ENCODE measurements around the gene TUBG1. TPM values are rescaled to one million over a fixed set of nuclear protein-coding genes. Genes with fewer than 3 reads are reported as not detected.

The TUBG1 gene
- total RNA-seq, 1 donor from 2014 or later, result 29.2 TPM

DNA sequence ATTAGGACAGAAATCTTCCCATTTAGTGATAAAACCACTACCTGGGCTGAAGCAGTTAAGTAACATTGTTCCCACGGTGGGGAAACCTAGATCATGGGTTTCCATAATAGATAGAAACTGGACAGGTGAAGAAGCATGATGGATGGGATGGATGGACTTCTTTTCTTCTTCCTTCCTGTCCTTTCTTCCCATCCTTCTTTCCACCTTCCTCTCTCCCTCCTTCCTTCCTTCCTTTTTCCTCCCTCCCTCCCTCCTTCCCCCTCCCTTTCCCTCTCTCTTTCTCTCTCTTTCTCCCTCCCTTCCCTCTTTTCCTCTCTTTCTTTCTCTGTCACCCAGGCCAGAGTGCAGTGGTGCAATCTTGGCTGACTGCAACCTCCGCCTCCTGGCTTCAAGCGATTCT is 35.0 kb upstream of the TUBG1 start:
- intact Hi-C loops (cut with DNase I), result no loop called here
- Histone ChIP-seq H3K27me3 (no peaks in the 10 kb centered on the region), H3K4me1 (peaks cover 15% of the 10 kb centered on the region), H3K27ac (no peak overlapping the region), H3K36me3 (peaks cover 59% of the 10 kb centered on the region), H3K9me3 (no peaks in the 10 kb centered on the region), H3K4me3 (no peak overlapping the region)
- TF ChIP-seq, protein P1, sequence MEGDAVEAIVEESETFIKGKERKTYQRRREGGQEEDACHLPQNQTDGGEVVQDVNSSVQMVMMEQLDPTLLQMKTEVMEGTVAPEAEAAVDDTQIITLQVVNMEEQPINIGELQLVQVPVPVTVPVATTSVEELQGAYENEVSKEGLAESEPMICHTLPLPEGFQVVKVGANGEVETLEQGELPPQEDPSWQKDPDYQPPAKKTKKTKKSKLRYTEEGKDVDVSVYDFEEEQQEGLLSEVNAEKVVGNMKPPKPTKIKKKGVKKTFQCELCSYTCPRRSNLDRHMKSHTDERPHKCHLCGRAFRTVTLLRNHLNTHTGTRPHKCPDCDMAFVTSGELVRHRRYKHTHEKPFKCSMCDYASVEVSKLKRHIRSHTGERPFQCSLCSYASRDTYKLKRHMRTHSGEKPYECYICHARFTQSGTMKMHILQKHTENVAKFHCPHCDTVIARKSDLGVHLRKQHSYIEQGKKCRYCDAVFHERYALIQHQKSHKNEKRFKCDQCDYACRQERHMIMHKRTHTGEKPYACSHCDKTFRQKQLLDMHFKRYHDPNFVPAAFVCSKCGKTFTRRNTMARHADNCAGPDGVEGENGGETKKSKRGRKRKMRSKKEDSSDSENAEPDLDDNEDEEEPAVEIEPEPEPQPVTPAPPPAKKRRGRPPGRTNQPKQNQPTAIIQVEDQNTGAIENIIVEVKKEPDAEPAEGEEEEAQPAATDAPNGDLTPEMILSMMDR (IDR thresholded peaks at IDR 0.05), result no peak
- DNase-seq (no peak), ATAC-seq (no peak)

DNA sequence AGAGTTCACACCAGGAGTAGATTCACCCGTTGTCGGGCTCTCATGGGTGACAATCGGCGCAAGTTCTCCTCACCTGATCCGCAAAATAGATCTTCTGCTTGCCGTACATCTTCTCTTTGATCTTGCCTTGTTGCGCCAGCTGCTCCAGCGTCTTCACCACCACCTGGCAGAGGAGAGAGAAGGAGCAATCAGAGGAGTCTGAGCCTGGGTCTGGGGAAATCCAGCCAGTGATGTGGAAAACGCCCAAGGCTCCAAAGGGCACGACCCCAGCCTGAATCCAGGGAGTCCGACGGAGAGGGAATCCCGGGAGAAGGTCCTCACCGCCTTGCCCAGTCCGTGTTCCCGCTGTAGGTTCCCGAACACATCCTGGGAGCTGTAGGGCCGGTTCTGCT is 32.3 kb upstream of the TUBG1 start:
- DNase-seq (no peak), ATAC-seq (no peak)
- TF ChIP-seq, protein P1 (IDR thresholded peaks at IDR 0.05), result no peak
- peaks cover 8% of the 10 kb centered on the region for H3K4me1 ChIP-seq
- intact Hi-C loops (cut with DNase I), result no loop called here
- H3K9me3 ChIP-seq, result no peaks in the 10 kb centered on the region
- H3K36me3 ChIP-seq, result peaks cover 59% of the 10 kb centered on the region
- peak overlapping the region; percentile 62 for H3K4me3 ChIP-seq
- no peaks in the 10 kb centered on the region for H3K27me3 ChIP-seq
- H3K27ac ChIP-seq, result peak overlapping the region; percentile 86

DNA sequence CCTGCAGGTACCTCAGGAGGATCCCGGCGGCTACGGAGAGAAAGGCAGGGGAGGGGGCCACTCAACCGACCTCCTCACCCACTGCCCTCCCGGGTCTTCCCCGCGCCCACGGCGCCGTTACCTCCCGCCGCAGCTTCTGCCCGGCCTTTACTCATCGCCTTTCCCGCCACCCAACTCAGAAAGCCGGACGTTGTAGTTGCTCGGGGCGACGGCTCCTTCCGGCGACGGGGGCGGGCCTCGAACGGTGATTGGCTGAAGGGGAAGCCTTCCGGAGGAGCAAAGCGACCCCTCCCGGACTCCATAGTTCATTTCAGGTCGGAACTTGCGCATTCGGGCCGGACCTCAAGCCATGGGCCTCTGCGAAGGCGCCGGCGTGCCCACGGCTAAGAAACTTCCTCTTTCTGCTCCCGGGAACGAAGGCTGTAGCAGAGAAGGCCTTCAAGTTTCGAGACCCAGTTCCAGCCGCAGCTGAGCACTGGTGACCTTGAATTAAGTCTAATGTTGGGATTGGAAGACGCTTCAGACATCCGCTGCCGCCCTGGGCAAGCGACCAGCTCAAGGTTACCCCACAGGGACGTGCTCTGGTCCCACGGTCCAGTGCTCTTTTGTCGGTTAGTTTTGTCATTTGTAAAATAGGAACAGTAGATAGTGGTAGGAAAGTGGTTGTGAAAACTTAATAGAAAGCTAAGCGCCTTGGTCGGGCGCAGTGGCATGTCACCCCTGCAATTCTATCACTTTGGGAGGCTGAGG is 31.8 kb upstream of the TUBG1 start, which contains the start of gene PSMC3IP:
TSS of gene PSMC3IP (minus strand) at position 198 of the 750 bp plus-strand sequence. CDS start at position 155, 43 bp downstream.
- DNase-seq, result peak; percentile 98
- Histone ChIP-seq H3K4me3 (peak within 1 kb of the TSS; percentile 62), H3K9me3 (no peaks in the 10 kb centered on the region), H3K4me1 (peaks cover 8% of the 10 kb centered on the region), H3K27me3 (no peaks in the 10 kb centered on the region), H3K27ac (peak within 1 kb of the TSS; percentile 86), H3K36me3 (peaks cover 59% of the 10 kb centered on the region)
- TF ChIP-seq, protein P1 (IDR thresholded peaks at IDR 0.05), result peak; percentile 37
- intact Hi-C loops (cut with DNase I), result loop anchor here (2.0 kb wide), 1 partner anchor 99 kb away; the partner anchor contains the start of gene PLEKHH3
- ATAC-seq, result peak; percentile 97

DNA sequence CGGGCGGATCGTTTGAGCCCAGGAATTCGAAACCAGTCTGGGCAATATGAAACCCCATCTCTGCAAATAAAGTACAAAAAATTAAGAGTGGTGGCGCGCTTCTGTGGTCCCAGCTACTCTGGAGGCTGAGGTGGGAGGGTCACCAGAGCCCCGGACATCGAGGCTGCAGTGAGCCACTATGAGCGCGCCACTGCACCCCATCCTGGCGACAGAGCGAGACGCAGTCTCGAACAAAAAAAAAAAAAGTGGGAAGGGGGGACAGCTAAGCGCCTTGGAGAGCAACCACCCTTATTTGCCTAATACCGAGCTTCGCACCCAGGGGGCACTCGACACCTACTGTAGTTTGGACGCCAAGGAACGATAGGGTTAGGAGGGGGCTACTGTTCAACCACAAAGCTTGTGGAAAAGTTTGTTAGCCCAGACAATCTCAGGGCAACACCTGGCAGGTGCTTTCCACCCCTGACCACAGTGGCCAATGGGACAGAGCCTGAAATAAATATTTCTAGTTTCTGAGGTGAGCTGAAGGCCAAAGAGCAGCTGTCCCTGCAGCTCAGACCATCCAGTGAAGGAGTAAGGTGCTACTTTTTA is 31.1 kb upstream of the TUBG1 start:
- peak; percentile 82 for DNase-seq
- Histone ChIP-seq H3K36me3 (peaks cover 59% of the 10 kb centered on the region), H3K4me3 (peak overlapping the region; percentile 62), H3K9me3 (no peaks in the 10 kb centered on the region), H3K27me3 (no peaks in the 10 kb centered on the region), H3K27ac (peak overlapping the region; percentile 86), H3K4me1 (peaks cover 8% of the 10 kb centered on the region)
- intact Hi-C loops (cut with DNase I), result loop anchor here (2.0 kb wide), 1 partner anchor 98 kb away; the partner anchor contains the start of gene PLEKHH3
- ATAC-seq, result peak; percentile 79
- TF ChIP-seq, protein P1 (IDR thresholded peaks at IDR 0.05), result peak; percentile 71

DNA sequence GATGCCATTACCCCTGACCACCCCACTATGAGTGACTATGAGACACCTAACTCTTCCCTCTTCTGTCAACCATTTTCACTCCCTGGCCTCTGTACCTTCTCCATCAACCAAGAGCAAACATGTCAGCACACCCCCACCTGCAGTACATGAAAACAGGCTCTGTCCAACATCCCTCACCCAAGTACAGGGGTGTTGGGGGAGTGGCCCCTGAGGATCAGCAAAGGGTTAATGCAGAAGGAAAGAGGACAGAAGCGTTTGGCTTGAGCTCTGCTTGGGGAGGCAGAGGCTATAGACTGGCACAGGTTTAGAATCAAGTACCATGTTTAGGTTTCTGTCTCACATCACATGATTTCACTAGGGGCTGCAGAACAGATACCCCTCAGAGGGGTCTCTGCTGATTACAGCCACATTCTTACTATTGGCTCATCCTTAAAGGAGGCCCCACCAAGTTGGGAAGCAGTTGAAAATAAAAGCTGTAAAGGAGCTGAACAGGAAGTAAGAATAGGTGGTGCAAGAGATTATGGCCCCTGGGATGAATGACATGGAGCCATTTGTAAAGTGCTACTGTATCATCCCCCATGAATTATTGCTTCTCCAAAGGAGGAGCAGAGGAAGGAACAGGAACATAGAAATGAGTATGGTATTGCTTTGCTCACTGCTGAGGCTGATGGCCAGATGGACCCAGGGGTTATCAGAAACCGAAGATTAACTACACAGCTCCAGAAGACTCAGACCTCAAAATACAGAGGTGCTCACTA is 29.5 kb upstream of the TUBG1 start:
- Histone ChIP-seq H3K27me3 (no peaks in the 10 kb centered on the region), H3K4me3 (no peak overlapping the region), H3K9me3 (no peaks in the 10 kb centered on the region), H3K4me1 (peaks cover 8% of the 10 kb centered on the region), H3K27ac (no peak overlapping the region), H3K36me3 (peaks cover 62% of the 10 kb centered on the region)
- intact Hi-C loops (cut with DNase I), result loop anchor here (2.0 kb wide), 1 partner anchor 97 kb away; the partner anchor contains the start of gene PLEKHH3
- DNase-seq, result no peak
- ATAC-seq, result no peak
- TF ChIP-seq, protein P1 (IDR thresholded peaks at IDR 0.05), result no peak
